GM12864 (cell line): Measurements from ENCODE around the gene PEX11B.

Experiments
- DNase-seq: peaks from one replicate; pipeline ENCODE4 v3.0.0-alpha.2; 2011; ENCODE audit warnings: low read depth
- H3K4me3 ChIP-seq: 2 replicates; pipeline ENCODE4 v1.5.1; 2011; ENCODE audit warnings: mild to moderate bottlenecking, low read depth, low read length, control low read depth
- CTCF ChIP-seq: IDR thresholded peaks from 2 replicates; pipeline ENCODE4 v1.5.1; 2011; ENCODE audit warnings: low read depth, mild to moderate bottlenecking, moderate library complexity, low read length, control low read depth, inconsistent platforms; ENCODE audit errors: missing control alignments

PEX11B gene

GRCh38 chr1:145908653-145909052 lies 9.9 kb downstream of the PEX11B start:
- no peak for TF ChIP-seq CTCF
- no peak overlapping the region for H3K4me3 ChIP-seq
- no peak for DNase-seq

GRCh38 chr1:145906954-145907753 lies 11.4 kb downstream of the PEX11B start:
- no peak for DNase-seq
- no peak overlapping the region for H3K4me3 ChIP-seq
- TF ChIP-seq CTCF, result no peak

- TF ChIP-seq CTCF, result no peak
- H3K4me3 ChIP-seq, result no peak overlapping the region
- DNase-seq, result no peak
Measured at GRCh38 chr1:145901312-145902021, 17.1 kb downstream of the PEX11B start.

- H3K4me3 ChIP-seq, result no peak overlapping the region
- TF ChIP-seq CTCF, result no peak
- DNase-seq, result no peak
Measured at GRCh38 chr1:145898756-145899155, 19.8 kb downstream of the PEX11B start.

- H3K4me3 ChIP-seq, result no peak overlapping the region
- DNase-seq, result no peak
- TF ChIP-seq CTCF, result no peak
Measured at GRCh38 chr1:145897969-145898368, 20.5 kb downstream of the PEX11B start.

GRCh38 chr1:145895471-145895870 lies 23.0 kb downstream of the PEX11B start:
- no peak for DNase-seq
- TF ChIP-seq CTCF, result no peak
- no peak overlapping the region for H3K4me3 ChIP-seq
